Endometrium (tissue), 2 donors: ENCODE results near the gene LRRC58.
"Not testable (repeated sequence)": the region's sequence is repeated elsewhere in the genome, so short reads cannot be mapped to it uniquely, and the experiment has no call there.

Experiments
- FAIRE-seq: peaks from 2 replicates; lab custom pipeline; 2012; peaks lifted over from hg19 to GRCh38; lab: Jason Lieb, UNC
- donor health status: control.
- donor health status: control.

LRRC58 gene

GRCh38 chr3:120348991-120349854 lies at the start of gene LRRC58:
LRRC58 (minus strand) TSS chr3:120349354; CDS start chr3:120349243, 111 bp downstream.
- FAIRE-seq, result no peak

- no peak for FAIRE-seq
Observed at GRCh38 chr3:120396469-120396868, 47.3 kb upstream of the LRRC58 start.

- no peak for FAIRE-seq
Observed at GRCh38 chr3:120394347-120394746, 45.2 kb upstream of the LRRC58 start.

GRCh38 chr3:120393761-120394160 lies 44.6 kb upstream of the LRRC58 start:
- FAIRE-seq, result no peak

- no peak for FAIRE-seq
Observed at GRCh38 chr3:120393243-120393642, 44.1 kb upstream of the LRRC58 start.

- FAIRE-seq, result no peak
Observed at GRCh38 chr3:120382941-120383447, 33.8 kb upstream of the LRRC58 start.

GRCh38 chr3:120381503-120381902 lies 32.3 kb upstream of the LRRC58 start:
- no peak for FAIRE-seq

- FAIRE-seq, result not testable (repeated sequence)
Observed at GRCh38 chr3:120377948-120378347, 28.8 kb upstream of the LRRC58 start.

GRCh38 chr3:120370463-120370862 lies 21.3 kb upstream of the LRRC58 start:
- FAIRE-seq, result no peak

GRCh38 chr3:120369037-120369467 lies 19.9 kb upstream of the LRRC58 start:
- no peak for FAIRE-seq

GRCh38 chr3:120368172-120368571 lies 19.0 kb upstream of the LRRC58 start:
- no peak for FAIRE-seq

GRCh38 chr3:120364821-120365220 lies 15.7 kb upstream of the LRRC58 start:
- no peak for FAIRE-seq

GRCh38 chr3:120364101-120364500 lies 14.9 kb upstream of the LRRC58 start:
- no peak for FAIRE-seq

- no peak for FAIRE-seq
Observed at GRCh38 chr3:120357807-120358206, 8.7 kb upstream of the LRRC58 start.

- no peak for FAIRE-seq
Observed at GRCh38 chr3:120355486-120355885, 6.3 kb upstream of the LRRC58 start.

- no peak for FAIRE-seq
Observed at GRCh38 chr3:120353463-120353862, 4.3 kb upstream of the LRRC58 start.

GRCh38 chr3:120352017-120352416 lies 2.9 kb upstream of the LRRC58 start:
- FAIRE-seq, result no peak

GRCh38 chr3:120350401-120350941 lies 1.3 kb upstream of the LRRC58 start:
- peak; percentile 59 for FAIRE-seq

GRCh38 chr3:120349855-120350125 lies 636 bp upstream of the LRRC58 start:
- FAIRE-seq, result no peak

GRCh38 chr3:120348065-120348990 lies 826 bp downstream of the LRRC58 start:
- no peak for FAIRE-seq

- FAIRE-seq, result no peak
Observed at GRCh38 chr3:120344349-120344748, 4.8 kb downstream of the LRRC58 start.

GRCh38 chr3:120341658-120342346 lies 7.4 kb downstream of the LRRC58 start:
- no peak for FAIRE-seq
